ENCODE results near the gene ATP7B.
"Not testable (repeated sequence)": the region's sequence is repeated elsewhere in the genome, so short reads cannot be mapped to it uniquely, and the experiment has no call there.

Gene ATP7B

DNA sequence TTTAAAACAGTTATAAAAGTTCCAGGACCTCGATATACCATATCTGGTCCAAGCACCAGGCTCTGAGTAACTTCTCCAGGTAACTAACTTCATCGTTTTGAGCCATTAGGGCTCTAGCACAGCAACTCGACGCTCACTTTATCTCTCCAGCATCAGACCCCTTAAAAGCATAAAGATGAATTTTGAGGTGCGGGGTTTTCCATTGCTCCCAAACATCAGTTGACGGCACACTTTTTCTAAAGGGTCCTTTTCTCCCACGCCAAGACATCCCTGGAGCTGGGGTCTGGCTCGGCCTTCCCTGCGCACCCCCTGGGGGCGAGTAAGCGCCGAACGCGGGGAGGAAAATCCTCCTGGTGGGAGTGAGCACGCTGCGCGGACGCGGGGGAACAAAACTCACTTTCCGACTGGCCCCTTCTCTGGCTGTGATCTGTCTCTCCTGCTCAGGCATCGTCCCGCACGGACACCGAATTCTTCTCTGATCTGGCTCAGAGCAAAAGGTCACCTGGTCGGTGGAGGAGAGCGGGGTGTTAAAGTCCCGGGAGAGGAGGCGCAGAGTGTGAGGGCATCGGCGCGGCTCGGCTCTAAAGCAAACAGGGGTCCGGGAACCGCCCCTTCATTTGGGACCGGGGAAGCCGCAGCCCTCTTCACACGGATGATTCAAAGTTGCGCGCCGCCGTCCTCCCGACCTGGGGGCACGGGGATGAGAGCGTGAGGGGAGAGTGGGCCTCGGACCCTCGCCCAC, at the start of gene ATP7B:
TSS of gene ATP7B (minus strand) at position 561 of the 742 bp plus-strand sequence. CDS start at position 448, 113 bp downstream.
- DNase-seq (ENCODE audit: low spot score), result no peak

DNA sequence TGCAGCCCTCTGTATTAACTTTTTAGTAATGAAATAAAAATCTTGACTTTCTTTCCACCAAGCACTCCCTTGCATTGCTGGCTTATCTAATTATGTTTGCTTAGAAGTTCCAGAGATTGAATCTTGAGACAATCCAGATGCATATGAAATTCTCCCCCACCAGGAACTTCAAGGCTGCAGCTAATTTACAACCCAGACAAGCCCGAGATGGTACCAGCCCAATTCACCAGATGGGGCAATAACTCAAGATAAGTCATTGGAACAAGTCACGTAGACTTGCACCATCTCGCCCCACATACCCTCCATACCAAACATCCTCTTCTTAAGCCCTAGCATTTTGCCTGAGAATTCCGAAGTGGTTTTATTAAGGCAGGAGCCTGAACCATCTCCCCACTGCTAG, 42.2 kb upstream of the ATP7B start:
- DNase-seq (ENCODE audit: low spot score), result no peak

DNA sequence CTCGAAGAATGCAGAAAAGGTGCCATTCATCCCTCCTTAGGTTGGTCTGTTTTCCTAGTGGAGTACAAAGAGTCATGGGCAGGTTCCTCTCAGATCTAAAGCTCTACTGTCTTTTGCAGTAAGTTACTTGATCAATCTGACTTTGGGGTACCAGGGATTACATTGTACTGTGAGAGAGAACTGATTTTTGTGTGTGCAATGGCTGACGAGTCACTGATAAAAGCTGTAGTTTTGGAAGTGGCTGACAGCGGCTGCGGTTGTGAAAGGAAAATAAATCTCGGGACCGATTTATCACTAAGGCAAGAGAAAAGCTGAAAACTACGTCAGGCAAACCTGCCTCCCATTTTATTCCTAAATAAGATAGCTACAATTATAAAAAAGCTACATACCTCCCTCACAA, 40.1 kb upstream of the ATP7B start:
- no peak for DNase-seq (ENCODE audit: low spot score)

DNA sequence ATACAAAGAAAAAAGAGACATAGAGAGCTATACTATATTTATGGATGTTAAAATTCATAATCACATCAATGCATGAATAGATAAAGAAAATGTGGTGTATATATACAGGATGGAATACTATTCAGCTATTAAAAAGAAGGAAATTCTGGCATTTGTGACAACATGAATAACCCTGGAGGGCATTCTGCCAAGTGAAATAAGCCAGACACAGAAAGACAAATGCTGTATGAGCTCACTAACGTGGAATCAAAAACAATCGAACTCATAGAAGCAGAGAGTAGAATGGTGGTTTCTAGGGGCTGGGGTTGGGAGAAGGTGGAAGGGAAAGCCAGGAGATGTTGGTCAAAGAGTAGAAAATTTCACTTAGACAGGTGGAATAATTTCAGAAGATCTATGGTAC, 37.3 kb upstream of the ATP7B start:
- DNase-seq (ENCODE audit: low spot score), result no peak

DNA sequence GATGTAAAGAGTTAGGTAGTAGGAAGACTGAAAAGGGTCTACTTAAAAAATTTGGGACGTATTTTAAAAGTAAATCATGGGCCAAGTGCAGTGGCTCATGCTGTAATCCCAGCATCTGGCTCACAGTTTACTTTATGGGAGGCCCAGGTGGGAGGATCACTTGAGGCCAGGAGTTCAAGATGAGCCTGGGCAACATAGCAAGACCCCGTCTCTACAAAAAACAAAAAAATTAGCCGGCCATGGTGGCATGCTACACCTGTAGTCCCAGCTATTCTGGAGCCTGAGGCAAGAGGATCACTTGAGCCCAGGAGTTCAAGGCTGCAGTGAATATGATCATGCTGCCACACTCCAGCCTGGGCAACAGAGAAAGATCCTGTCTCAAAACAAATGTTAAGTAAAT, 36.2 kb upstream of the ATP7B start:
- DNase-seq (ENCODE audit: low spot score), result no peak

DNA sequence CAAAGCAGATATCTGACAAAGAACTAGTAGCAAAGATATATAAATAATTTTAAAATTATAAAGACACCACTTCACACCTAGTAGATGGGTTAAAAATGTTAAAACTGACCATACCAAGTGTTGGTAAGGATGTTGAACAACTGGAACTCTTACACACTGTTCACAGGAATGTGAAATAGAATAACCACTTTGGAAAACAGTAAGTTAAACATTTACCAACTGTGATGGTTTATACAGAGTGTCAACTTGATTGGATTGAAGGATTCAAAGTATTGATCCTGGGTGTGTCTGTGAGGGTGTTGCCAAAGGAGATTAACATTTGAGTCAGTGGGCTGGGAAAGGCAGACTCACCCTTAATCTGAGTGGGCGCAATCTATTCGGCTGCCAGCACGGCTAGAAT, 32.4 kb upstream of the ATP7B start:
- DNase-seq (ENCODE audit: low spot score), result no peak

DNA sequence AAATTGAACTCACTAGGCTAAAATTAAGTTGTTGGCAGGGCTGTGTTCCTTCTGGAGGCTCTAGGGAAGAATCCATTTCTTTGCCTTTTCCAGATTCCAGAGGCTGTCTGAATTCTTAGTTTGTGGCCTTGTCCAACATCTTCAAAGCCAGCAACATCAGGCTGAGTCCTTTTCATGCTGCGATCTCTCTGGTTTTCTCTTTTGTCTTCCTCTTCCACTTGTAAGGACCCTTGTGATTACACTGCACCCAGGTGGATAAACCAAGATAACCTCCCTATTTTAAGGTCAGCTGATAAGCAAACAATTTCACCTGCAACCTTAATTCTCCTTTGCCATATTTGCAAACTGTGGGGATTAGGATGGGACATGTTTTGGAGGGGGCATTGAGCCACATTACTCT, 24.8 kb upstream of the ATP7B start:
- DNase-seq (ENCODE audit: low spot score), result no peak

DNA sequence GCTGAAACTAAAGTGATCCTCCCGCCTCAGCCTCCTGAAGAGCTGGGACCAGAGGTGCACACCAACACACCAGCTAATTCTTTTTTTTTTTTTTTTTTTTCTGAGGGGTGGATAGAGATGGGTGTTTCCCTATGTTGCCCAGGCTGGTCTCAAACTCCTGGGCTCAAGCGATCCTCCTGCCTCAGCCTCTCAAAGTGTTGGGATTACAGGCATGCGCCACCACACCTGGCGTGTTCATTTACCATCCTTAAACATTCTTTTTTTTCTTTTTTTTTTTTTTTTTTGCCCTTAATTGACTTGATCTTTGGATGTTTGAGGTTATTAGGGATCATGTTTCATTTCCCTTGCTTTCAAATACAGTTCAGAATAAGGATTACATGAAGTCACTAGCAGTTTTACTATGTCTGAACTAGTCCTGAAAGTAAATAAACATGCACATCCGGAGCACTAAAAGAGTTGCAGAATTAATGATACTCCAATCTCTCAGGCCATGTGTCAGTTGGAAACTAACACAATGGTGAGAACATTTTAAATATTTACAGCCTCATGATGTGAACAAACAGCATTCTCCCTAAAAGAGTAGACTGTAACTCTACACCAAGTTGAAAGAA, 23.5 kb upstream of the ATP7B start:
- DNase-seq (ENCODE audit: low spot score), result no peak

DNA sequence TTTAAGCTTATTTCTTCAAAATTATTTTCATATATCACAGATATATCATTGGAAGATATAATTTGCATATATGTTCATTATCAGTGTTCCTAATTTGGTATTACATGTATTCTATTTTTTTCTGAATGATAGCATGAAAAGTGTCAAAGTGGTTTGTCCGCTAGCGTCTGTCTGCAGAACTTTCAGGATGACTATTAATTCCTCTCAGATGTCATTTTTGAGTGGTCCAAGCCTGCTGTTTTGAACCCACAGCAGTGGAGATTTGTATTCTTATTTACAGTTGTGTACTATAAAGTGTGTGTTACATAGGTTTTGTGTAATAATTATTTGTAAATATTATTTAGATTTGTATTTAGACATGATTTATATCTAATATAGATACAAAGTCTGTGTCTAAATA, 21.8 kb upstream of the ATP7B start:
- no peak for DNase-seq (ENCODE audit: low spot score)

DNA sequence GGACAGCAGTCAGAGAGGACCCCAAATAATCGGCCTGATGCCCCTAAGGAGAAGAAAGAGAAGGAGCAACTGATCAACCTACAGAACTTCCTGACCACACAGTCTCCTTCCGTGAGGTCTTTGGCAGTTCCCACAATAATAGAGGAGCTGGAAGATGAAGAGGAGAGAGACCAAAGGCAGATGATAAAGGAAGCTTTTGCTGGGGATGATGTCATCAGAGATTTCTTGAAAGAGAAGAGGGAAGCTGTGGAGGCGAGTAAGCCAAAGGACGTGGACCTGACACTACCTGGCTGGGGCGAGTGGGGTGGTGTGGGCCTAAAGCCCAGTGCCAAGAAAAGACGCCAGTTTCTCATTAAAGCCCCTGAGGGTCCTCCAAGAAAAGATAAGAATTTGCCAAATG, 19.2 kb upstream of the ATP7B start:
- not testable (repeated sequence) for DNase-seq (ENCODE audit: low spot score)

DNA sequence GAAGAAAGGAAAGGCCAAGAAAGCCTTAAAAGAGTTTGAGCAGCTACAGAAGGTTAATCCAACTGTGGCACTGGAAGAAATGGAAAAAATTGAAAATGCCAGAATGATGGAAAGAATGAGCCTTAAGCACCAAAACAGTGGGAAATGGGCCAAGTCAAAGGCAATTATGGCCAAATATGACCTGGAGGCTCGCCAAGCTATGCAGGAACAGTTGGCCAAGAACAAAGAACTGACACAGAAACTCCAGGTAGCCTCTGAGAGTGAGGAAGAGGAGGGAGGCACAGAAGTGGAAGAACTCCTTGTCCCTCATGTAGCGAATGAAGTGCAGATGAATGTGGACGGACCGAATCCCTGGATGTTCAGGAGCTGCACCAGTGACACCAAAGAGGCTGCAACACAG, 18.3 kb upstream of the ATP7B start:
- DNase-seq (ENCODE audit: low spot score), result no peak

DNA sequence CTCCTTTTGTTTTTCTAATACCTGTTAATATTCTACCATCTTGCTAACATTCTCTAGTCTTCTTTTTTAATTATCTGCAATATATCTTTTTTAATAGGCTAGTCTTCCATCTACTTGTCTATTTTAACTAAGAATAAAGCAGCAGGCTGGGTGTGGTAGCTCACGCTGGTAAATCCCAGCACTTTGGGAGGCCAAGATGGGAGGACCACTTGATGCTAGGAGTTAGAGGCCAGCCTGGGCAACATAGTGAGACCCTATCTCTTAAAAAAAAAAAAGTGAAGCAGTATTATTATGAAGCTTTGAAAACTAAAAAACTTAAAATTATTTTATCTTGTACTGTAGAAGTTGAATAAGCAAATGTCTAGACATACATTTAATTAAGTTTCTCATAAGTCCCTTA, 16.6 kb upstream of the ATP7B start:
- no peak for DNase-seq (ENCODE audit: low spot score)

DNA sequence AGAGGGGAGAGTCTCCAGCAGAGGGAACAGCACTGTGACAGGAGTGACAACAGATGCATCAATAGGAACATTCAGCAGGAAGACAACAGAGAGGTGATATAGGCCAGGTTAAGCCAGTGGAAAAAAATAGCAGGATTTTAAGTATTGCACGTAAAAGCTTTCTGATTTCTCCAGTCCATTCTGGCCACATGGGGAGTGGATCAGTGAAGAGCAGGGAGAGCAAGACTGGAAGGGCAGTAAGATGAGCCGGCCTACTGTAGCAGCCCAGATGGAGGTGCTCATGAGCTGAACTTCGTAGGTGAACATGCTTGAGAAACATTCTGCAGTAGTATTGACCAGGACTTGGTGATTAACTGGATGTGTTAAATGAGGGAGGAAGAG, 15.0 kb upstream of the ATP7B start:
- no peak for DNase-seq (ENCODE audit: low spot score)

DNA sequence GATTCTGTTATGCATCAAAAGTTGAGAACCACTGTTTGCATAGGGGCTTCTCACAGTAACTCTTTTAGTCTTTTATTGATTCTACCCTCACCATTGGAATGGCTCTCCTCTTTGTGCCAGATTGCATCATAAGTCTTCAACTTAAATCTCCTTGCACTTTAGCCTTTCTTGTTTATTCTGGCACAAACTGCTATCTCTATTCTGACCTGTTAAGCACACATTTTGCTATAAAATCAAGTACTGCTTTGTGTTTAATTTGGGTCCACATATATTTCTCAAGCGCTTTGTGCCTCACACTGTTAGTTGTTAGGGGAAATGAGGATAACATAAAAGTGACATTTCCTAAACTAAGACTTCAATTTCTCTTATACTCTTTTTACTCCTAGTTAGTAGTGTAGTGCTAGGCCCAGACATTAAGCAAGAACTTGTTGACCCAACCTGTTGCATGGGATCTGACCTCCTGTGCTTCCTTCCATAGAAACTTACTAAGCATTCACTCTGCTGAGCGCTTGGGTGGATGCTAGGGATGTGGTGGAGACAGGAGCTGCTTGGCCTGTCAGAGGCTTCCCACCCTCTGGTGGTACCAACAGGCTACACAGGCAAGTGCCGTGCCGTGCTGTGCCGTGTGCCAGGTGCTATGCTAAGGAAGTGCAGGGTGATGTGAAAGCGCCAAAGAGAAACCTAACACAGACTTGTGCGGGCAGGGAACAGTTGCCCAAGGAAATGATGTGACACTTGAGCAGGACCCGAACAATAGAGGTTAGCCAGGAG, 14.4 kb upstream of the ATP7B start:
- DNase-seq (ENCODE audit: low spot score), result no peak

DNA sequence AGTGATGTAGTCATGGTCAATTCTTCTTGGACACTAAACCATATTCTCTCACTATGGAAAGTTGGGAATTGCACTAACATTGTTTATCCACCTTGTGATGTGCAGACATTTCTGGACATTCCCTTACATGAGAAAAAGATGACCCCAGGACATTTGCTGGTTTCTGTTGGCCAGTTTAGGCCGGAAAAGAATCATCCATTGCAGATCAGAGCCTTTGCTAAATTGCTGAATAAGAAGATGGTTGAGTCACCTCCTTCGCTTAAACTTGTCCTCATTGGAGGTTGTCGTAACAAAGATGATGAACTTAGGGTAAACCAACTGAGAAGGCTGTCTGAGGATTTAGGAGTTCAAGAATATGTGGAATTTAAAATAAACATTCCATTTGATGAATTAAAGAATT, 13.2 kb upstream of the ATP7B start, which contains the start of gene UTP14C:
TSS of gene UTP14C (plus strand) at position 211 of the 400 bp plus-strand sequence. CDS start 4,114 bp downstream, outside the sequence.
- no peak for DNase-seq (ENCODE audit: low spot score)

DNA sequence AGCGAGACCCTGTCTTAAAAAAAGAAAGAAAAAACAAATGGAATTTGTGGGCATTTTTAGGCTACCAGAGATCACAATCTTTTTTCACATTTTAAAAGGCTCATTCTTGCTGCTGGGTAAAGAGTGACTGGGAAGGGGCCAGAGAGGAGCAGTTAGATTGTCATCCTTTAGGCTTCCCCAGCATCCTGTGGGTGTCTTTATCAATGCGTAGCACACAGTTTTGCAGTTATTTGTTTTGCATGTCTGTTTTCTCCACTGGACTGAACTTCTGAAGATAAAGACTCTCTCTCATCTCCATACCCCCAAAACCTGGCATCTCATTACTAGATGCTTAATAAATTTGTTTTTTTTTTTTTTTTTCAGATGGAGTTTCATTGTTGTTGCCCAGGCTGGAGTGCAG, 11.1 kb upstream of the ATP7B start:
- no peak for DNase-seq (ENCODE audit: low spot score)

DNA sequence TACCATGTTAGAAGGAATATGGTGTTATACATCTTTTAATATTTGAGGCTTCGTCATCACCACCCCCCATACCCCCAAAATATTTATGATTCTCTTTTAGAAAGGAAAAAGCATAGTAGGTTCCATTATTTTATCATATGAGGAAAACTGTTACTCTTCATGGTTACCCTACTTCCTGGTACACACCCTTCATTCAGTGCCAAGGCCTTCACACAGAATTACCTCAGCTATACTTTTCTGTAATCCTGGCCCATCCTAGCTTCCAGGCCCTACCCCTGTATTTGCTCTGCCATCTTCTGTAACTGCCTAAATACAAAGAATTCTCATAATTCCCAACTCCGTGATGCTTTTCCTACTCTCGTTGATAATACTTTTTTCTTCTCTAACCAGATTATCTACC, 8.9 kb upstream of the ATP7B start:
- DNase-seq (ENCODE audit: low spot score), result no peak

DNA sequence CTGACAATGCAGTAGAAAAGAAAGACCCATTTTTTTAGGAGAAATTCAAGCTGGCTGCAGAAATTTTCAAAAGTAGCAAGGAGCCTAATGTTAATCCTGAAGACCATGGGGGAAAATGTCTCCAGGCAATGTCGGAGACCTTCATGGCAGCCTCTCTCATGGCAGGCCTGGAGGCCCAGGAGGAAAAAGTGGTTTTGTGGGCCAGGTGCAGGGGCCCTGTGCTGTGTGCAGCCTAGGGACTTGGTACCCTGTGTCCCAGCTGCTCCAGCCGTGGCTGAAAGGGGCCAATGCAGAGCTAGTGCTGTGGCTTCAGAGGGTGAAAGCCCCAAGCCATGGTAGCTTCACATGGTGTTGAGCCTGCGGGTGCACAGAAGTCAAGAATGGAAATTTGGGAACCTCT, 5.0 kb upstream of the ATP7B start:
- DNase-seq (ENCODE audit: low spot score), result no peak

DNA sequence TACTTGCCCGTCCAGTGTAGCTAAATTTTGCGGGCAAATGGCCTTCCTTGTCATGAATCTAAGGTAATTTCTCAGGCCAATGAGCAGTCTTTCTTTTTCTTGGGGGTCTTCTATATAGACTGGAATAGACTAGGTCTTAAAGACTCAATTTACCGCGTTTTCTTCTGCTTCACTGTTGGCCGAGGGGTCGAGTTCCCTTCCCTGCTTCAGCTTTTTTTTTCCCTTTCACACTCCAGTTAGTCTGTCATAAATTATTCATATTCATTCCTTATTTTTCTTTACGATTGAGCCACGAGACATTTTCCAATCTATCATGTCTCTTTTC, 1.2 kb upstream of the ATP7B start:
- no peak for DNase-seq (ENCODE audit: low spot score)

DNA sequence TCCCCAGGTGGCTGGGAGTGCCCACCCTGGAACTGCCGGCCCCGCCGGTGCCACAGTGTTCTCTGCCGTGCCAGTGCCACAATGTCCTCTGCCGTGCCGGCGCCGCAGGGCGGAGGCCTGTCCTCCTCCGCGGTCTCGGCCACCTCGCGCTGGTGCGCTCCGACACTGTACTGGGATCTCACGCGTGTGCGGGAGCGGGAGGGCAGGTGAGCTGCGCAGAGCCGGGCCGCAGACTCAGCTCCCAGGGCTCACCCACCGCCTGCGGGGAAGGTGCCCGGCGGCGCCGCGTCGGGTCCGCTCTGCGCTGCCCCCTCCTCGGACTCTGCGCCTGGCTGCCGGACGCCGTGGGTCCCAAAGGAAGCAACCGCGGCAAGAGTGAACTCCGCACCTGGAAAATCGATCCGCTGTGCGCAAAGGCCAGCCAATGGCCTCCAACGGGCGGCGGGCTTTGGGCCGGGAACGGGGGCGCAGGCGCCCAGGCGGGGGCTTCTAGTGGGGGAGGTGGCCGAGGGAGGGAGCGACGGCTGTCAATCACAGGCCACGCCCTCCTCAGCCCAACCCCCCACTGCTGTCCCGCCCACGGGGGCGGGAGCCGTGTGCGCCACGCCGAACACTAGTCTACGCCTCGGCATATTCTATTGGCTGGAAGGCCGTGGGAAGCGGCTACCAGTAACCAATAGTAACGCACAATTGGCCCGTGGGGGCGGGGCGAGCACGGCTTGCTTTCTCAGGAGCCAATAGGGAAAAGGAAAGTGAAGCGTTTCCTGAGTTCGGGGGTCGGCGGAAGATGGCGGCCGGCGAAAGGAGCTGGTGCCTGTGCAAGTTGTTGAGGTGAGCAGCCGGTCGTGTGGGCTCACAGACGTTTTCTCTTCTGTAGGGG, 622 bp upstream of the ATP7B start, which contains the start of gene ALG11:
TSS of gene ALG11 (plus strand) at position 767 of the 880 bp plus-strand sequence. CDS start at position 788, 21 bp downstream.
- DNase-seq (ENCODE audit: low spot score), result peak; percentile 100

DNA sequence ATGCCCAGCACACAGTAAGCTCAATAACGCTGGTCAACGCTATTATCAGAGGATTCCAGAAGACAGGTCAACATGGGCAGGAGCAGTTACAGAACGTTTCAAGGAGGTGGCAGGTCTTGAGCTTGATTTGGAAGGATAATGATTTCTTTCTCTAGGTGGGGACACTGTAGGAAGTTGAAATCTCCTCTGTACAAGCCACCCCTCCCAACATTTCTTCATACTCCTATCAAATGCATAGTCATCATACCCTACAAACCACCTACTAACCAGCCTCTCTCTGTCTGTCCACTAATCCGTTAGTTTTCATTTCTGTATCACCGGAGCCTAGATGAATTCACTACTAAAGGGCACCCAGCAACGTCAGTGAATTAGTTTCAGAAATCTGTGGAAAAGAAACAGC, 1.3 kb downstream of the ATP7B start:
- DNase-seq (ENCODE audit: low spot score), result no peak

All from activated CD4-positive, alpha-beta T cell treated with anti-CD3 and anti-CD28 coated beads, Interleukin-2, Interleukin-4, amounts not matched to agents 100 ng/mL and 50 ng/mL, durations not matched to agents 16 hours and 8 hours (primary cell).